ENCODE measurements around the gene NDUFS8.

Gene NDUFS8

GRCh38 chr11:68049509-68050370 is 19.3 kb downstream of the NDUFS8 start:
- no peak for DNase-seq (ENCODE audit: low read depth)

- no peak for DNase-seq (ENCODE audit: low read depth)
Measured at GRCh38 chr11:68050371-68050841, 19.9 kb downstream of the NDUFS8 start.

- DNase-seq (ENCODE audit: low read depth): no peak
Measured at GRCh38 chr11:68051191-68052136, 21.0 kb downstream of the NDUFS8 start.

GRCh38 chr11:68052137-68052873 is 21.8 kb downstream of the NDUFS8 start:
- no peak for DNase-seq (ENCODE audit: low read depth)

GRCh38 chr11:68053117-68053516 is 22.6 kb downstream of the NDUFS8 start:
- no peak for DNase-seq (ENCODE audit: low read depth)

GRCh38 chr11:68053981-68054812 is 23.7 kb downstream of the NDUFS8 start:
- DNase-seq (ENCODE audit: low read depth): no peak

- no peak for DNase-seq (ENCODE audit: low read depth)
Measured at GRCh38 chr11:68056317-68057285, 26.1 kb downstream of the NDUFS8 start.

GRCh38 chr11:68057807-68058206 is 27.3 kb downstream of the NDUFS8 start:
- DNase-seq (ENCODE audit: low read depth): no peak

GRCh38 chr11:68061508-68061907 is 31.0 kb downstream of the NDUFS8 start:
- DNase-seq (ENCODE audit: low read depth): no peak

GRCh38 chr11:68064926-68065325 is 34.4 kb downstream of the NDUFS8 start:
- no peak for DNase-seq (ENCODE audit: low read depth)

GRCh38 chr11:68065841-68066240 is 35.4 kb downstream of the NDUFS8 start:
- DNase-seq (ENCODE audit: low read depth): no peak

GRCh38 chr11:68066742-68067141 is 36.3 kb downstream of the NDUFS8 start:
- DNase-seq (ENCODE audit: low read depth): no peak

GRCh38 chr11:68067991-68068390 is 37.5 kb downstream of the NDUFS8 start:
- no peak for DNase-seq (ENCODE audit: low read depth)

GRCh38 chr11:68071281-68072048 is 41.0 kb downstream of the NDUFS8 start:
- DNase-seq (ENCODE audit: low read depth): no peak

GRCh38 chr11:68074584-68075352 is 44.3 kb downstream of the NDUFS8 start:
- no peak for DNase-seq (ENCODE audit: low read depth)

GRCh38 chr11:68076371-68077042 is 46.0 kb downstream of the NDUFS8 start:
- no peak for DNase-seq (ENCODE audit: low read depth)
